NCI-H2196 (cell line): ENCODE data around the gene CNOT8.
"Not testable (repeated sequence)": the region's sequence is repeated elsewhere in the genome, so short reads cannot be mapped to it uniquely, and the experiment has no call there.

Experiments
- DNase-seq: peaks from one replicate; lab custom pipeline; 2025; ENCODE audit not compliant: unreplicated experiment; lab: John Stamatoyannopoulos, UW

Gene CNOT8

DNA sequence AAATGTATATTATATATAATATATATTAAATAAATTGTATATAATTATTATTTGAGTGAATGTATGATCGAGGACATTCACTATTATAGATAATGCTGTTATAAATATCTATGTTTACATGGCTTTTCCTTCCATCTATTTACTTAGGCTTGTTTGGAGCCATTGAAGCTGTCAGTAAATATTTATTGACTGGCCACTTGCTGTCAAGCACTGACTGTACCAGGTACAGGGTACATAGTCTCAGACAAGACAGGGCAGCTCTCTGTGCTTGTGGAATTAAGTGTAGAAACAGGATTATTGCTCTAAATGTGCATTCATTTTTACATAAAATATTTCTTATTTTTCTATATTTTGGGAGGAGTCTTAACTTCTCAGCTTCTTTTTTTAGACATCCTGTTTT lies 24.4 kb upstream of the CNOT8 start:
- no peak for DNase-seq

DNA sequence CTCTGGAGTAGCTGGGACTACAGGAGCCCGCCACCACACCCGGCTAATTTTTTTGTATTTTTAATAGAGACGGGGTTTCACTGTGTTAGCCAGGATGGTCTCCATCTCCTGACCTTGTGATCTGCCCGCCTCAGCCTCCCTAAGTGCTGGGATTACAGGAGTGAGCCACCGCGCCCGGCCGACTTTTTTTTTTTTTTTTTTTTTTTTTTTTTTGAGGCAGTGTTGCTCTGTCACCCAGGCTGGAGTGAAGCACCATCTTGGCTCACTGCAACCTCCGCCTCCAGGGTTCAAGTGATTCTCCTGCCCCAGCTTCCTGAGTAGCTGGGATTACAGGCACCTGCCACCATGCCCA lies 22.8 kb upstream of the CNOT8 start:
- DNase-seq: not testable (repeated sequence)

DNA sequence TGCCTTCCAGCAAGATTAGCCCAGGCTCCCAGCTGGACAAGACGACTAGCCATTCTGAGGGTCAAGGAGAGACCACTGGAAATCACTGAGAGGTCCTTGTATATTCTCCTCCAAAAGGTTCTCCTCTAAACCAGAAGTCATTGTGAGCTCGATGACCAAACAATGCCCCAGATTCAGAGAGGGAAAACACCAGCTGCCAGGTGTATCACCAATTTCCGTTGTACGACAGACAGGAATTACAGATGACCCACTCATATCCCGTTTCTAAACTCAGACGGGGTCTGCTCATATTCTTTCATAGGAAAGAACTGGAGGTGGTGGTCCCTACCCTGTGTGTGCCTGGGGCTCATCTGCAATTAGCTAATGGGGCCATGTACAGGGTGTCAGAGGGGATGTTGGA lies 22.2 kb upstream of the CNOT8 start:
- DNase-seq: no peak

DNA sequence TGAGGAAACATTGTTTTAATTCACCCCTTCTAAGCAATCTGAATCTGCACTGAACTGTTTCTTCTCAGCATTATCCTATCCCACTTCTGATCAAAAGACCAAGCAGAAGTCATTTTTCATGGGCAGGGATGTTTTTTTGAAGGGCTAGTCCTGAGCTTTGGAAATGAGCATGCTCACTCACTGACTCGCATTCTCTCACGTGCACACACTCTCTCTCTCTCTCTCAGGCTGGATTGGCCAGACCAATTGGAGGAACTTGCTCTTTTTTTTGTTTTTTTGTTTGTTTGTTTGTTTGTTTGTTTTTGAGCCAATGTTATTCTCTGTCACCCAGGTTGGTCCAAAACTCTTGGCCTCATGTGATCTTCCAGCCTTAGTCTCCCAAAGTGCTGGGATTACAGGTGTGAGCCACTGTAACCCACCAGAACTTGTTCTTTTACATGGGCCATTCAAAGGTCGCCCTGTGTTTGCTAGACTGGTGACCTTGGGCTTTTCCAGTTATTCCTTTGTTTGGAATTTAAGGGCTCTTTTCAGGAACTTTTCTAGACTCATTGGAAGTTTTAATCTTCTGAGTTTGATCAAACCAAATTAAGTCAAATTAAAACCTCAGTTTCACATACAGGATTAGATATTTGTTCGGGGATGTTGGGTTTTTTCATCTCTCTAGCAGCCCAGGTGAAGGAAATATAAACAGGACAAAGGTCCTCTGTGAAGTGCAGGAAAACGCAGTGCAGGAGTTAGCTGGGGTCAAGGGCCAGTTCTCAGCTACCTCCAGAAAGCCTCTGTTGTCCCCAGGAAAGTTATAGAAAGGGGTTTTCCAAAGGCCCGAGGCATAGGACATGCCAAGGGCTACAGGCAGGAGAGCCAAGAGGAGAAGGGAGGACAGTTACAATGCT lies 21.2 kb upstream of the CNOT8 start:
- DNase-seq: no peak

DNA sequence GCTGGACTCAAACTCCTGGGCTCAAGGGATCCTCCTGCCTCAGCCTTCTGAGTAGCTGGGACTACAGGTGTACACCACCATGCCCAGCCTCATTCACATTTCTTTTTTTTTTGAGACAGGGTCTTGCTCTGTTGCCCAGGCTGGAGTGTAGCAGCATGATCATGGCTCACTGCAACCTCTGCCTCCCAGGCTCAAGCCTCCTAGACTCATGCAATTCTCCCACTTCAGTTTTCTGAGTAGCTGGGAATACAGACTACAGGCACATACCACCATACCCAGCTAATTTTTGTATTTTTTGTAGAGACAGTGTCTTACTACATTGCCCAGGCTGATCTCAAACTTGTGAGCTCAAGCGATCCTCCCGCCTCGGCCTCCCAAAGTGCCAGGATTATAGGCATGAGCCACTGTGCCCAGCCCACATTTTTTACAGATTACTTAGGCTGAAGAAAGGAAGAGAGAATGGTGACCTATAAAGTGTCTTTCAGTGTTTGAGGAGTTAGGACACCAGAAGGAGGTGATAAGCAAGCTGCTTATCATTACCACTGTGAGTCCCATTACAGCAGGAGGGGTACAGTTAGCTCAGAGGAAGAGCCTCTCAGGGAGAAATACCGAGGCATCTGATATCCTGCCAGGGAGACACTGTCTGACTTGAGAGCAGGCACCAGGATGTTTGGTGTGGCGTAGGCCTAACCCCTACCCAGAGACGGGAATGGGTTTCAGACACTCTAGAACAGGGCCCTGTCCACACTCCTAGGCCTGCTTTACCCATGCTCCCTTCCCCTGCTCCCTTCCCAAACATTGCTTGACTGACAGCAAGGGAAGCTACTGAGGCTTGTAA lies 17.8 kb upstream of the CNOT8 start:
- no peak for DNase-seq

DNA sequence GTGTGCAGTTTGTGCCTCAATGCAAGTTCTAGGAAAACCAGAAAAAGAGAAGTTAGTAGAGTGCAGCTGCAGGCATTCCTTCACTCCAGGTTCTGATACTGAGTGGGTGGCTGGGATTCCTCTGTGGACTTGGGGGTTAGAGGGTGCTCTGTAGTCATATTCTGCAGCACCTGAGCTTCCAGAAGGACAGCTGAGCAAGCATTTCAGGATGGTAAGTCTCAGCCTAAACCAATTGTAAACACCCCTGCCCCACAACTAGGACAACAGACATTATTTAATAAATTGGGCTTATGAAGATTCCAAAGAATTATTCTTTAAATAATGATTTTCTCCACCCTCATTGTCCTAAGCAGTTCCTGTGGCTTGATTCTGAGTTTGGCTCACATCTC lies 17.2 kb upstream of the CNOT8 start:
- no peak for DNase-seq

DNA sequence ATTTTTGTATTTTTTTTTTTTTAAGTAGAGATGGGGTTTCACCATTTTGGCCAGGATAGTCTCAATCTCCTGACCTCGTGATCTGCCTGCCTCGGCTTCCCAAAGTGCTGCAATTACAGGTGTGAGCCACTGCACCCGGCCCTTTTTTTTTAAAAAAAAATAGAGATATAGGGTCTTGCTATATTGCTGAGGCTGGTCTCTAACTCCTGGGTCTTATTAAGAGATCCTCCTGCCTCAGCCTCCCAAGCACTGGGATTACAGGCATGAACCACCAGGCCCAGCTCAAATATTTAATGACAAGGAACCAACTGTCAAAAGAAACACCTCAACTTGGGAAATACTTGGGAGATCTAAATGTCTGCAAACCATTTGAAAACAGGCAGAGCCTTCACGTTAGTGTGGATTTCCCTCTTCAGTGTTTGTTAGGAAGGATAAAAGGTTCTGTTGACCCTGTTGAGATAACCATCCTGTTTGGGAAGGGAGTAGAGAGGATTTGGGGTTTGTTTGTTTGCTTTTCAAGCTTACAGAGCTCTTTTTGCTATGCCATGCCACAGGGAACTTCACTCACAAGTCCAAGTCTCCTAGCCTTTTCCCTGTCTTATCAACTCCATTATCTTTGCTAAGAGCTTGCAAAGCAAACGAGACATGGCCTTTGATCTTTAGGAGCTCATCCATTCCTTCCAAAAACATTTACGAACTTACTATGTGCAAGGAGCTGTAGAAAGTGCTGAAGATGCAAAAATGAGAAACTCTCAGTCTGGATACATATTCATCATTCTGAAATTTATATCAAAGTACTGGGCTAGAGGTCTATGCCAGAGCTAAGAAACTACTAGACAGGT lies 15.5 kb upstream of the CNOT8 start:
- no peak for DNase-seq

DNA sequence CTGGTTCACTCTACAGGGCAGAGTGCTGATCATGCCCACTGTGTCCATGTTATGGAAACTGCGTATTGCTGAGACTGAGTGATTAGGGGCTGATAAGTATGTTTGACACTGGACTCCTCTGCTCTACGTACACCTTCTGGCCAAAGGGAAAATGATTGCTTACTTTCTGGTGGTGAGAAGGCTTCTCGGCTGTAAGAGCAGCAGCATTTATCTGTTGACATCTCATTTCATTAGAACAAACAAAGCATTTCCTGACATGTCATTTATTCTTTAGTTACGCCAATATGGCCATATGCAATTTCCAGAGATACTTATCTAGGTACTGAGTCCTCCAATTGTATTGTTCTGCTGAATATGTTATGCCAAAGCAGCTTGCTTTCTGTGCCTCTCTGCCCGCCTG lies 13.6 kb upstream of the CNOT8 start:
- DNase-seq: peak; percentile 16

DNA sequence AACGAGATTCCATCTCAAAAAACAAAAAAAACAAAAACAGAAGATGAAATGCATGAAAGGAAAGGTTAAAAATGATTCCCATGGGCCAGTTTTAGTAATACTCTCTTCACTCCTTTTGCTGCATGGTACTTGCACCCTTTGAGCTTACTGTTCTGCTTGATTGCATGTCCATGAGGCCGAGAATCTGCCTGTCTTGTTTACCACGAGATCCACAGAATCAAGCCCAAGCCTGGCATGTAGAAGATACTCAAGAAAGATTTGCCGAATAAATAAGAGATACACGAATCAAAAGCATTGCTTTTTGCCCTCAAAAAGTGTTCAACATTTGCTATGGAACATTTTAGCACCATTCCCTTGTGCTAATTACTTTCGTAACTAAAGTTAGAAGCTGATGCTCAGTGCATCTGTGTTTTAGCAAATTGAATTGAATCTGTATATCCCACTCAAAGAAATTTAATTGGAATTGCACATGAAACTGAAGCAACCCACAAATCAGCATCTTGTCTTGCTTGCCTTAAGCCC lies 9.1 kb upstream of the CNOT8 start:
- no peak for DNase-seq

DNA sequence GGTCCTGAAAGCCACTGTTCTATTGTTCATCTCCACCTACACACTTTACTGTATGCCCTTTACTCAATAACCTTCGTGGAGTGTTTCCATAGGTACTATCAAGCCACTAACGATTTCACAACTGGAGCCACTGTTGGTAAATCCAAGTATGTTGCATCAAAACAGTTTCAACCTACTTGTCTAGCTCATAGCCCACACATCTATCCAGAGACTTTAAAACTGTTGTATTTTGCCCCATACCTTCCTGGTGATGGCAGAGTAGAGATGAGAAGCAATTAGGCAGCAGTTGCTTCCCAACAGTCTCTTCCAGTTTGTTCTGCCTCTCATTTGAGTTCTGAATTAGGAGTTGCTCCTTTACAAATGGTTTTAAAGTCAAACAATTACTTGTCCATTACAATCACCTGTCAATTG lies 8.6 kb upstream of the CNOT8 start:
- no peak for DNase-seq

DNA sequence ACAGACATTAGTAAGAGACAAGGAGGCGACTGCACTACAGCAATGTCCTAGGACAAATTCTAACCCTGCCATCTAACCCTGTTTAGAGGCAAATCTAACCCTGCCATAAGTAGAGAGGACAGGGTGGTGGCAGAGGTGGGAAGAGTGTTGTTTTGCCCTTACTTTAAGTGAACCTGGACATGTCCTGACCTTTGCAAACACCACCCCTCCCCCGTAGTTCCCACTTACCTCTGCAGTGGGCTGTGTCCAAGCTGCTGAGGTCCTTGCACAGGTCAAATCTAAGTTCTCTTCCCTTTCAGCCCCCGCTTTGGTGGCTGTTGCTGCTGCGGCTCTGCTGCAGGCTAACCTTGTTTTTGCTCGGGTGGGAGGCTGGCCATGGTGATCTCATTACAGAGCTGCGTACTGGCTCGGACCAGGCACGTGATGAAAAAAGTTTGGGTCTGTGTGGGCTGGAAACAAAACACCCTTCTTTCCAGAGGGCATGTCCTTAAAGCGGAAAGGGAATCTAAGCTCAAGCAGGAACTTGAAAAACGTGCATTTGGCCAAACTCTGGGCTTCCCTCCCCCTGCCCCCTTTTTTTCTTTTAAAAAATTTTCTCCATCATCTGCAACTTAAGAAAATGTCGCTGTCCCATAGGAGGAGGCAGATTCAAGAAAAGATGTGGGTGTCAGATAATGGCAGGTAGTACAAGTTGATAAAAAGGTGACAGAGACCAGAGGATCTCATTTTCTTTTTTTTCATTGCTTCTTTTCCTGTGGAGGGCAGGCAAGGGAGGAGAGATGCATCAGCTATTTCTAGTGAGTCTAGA lies 8.0 kb upstream of the CNOT8 start, which contains the start of gene FAXDC2:
Gene FAXDC2 (minus strand): TSS at position 349 of the 808 bp plus-strand sequence. CDS start 12,425 bp downstream, outside the sequence.
- no peak for DNase-seq

DNA sequence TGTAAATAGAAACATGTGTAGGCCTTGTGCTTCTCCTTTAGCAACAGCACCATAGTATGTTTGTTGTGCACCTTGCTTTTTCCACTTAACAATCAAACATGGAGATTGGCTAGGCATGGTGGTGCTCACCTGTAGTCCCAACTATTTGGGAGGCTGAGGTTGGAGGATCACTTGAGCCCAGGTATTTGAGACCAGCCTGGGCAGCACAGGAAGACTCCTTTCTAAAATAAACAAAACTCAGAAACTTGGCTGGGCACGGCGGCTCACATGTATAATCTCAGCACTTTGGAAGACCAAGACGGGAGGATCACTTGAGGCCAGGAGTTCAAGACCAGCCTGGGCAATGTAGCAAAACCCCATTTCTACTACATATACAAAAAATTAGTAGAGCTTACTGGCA lies 7.1 kb upstream of the CNOT8 start:
- no peak for DNase-seq

DNA sequence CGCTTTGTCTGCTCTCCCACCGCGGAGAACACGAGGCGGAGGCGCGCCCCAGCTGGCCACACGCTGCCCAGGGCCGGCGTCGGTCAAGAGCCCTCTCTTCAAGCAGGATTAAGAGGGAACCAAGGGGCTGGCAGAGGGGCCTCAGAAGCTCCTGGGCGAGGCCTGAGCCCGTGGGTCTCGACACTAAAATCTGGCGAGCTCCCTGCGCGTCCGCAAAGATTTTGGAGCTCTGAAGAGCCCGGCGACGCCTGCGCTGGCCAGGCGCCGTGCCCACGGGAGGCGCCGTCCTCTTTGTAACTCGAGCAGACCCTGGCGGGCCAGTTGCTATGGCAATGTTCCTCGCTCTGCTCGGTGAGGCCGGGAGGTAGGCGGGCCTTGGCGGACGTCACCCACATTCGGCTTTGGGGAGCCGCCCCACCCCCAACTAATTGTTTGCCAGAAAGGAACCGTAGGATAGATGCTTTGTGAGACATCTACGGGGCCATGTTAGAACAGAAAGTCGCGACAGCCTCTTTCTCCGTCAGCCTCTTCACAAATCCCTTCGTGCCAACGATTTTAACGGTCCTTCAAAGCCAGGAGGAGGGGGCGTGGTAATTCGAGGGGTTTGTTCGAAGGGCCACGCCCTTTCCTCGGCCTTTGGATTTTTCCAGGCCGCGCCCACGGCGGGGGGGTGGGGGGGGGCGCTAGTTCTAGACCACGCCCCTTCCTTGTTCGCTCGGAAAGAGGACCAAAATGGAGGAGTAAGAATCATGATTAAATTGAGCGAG lies 714 bp upstream of the CNOT8 start:
- peak; percentile 96 for DNase-seq

DNA sequence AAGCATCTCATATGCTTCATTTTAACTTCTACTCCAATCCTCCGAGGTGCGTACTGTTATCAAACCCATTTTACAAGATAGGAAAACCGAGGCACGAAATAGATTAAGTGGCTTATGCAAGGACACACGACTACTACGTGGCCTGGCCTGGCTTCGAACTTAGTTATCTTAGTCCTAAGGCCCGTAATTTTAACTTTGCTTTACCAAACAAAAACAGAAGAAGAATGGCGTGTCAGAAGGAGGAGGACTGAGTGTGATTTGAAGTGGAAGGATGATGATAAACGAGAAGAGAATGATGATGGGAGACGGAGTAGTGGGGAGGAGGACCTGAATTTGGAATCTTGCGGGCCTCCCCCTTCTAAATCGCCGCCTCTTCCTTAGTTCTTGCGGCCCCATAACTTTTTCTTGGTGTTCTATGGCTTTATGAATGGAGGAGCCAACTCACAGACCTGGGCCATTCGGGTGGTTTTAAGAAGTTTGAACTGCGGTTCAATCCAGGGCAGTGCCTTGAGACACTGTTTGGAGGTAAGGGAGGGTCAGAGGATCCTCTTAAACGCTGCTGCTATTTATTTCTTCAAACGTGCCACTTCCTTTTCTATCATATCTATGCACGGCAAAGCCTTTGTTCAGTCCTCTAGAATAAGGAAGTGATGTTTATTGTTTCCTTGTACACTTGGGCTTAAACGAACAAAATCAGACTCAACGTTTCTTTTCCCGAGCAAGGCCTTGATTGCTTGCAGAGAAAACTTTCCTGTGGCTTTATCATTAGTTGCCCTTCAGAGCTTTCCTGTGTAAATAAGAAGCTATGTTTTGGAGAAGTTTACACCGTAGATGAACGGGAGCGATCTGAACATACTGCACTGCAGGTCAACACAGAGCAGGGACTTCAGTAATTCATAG lies 795 bp downstream of the CNOT8 start:
- no peak for DNase-seq

DNA sequence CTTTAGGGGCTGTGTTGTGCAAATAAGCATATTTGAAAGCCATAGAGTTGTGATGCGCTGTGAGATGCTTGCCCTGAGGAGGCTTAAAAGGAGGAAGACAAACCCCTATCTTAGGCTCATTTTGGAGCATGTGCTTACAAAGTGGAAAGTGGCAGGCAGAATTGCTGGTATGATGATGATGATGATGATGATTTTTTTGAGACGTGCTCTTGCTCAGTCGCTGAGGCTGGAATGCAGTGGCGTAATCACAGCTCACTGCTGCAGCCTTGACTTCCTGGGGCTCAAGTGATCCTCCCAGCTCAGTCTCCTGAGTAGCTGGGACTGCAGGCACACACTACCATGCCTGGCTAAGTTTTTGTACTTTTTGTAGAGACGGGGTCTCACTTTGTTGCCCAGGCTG lies 1.7 kb downstream of the CNOT8 start:
- no peak for DNase-seq

DNA sequence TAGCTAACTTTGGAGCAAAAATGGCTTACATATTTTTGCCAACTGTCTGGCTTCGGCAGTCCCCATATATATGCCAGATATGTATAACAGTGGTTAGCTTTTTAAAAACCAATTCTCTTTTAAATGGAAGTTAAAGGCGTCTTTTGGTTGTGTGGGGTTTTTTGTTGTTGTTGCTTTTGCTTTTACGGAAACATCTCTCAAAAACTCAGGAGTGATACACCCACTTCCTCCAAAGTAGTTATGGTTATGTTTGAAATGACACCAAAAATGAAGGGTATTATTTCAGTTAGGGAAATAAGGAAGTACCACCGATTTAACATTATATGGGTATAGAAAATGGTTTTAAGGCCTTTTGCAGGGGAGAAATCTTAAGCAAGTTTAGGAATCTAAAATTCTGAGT lies 2.3 kb downstream of the CNOT8 start:
- DNase-seq: no peak

DNA sequence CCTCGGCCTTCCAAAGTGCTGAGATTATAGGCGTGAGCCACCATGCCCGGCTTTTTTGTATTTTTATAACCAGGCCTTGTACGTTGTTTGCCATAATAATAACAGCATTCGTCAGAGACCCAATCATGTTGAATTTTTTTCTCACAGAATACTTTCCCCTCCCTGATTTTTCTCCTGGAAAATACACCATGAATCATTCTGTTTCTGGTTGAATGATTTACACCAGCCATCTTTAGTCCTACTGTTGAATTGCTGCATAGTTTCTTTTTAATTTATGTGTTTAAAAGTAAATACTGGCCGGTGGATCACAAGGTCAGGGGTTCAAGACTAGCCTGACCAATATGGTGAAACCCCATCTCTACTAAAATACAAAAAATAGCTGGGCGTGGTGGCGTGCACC lies 3.5 kb downstream of the CNOT8 start:
- DNase-seq: no peak

DNA sequence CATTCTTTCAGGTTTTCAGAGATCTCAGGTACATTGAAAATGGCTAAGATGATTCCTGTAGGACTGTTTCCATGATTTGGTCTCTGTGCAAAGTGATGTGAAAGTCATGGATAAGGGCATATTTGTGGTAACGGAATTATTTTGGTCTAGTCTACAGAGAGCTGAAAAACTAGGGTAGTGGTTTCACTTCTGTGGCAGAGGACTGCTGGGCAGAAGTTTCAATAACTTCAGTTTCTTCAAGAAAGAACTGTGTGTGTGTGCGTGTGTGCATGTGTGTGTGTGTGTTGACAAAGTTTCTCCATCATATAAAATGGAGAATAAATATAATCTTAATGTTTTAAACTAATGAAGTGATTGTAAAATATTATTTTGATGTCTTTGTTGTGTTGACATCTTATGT lies 4.3 kb downstream of the CNOT8 start:
- DNase-seq: no peak
